NK-92 (cell line): ENCODE measurements around the gene LRGUK.
"Not testable (repeated sequence)": the region's sequence is repeated elsewhere in the genome, so short reads cannot be mapped to it uniquely, and the experiment has no call there.

Experiments used
- DNase-seq: peaks from one replicate; lab custom pipeline; 2025; ENCODE audit not compliant: unreplicated experiment; lab: John Stamatoyannopoulos, UW

Gene LRGUK

GRCh38 chr7:134245253-134245652 is 118.1 kb downstream of the LRGUK start:
- no peak for DNase-seq

GRCh38 chr7:134246347-134246746 is 119.2 kb downstream of the LRGUK start:
- DNase-seq: no peak

GRCh38 chr7:134246761-134247160 is 119.6 kb downstream of the LRGUK start:
- no peak for DNase-seq

GRCh38 chr7:134248196-134248595 is 121.1 kb downstream of the LRGUK start:
- DNase-seq: no peak

GRCh38 chr7:134254311-134254710 is 127.2 kb downstream of the LRGUK start:
- DNase-seq: no peak

GRCh38 chr7:134255814-134256213 is 128.7 kb downstream of the LRGUK start:
- DNase-seq: no peak

- no peak for DNase-seq
Measured at GRCh38 chr7:134262322-134262721, 135.2 kb downstream of the LRGUK start.

- DNase-seq: no peak
Measured at GRCh38 chr7:134276951-134277350, 149.8 kb downstream of the LRGUK start.

GRCh38 chr7:134278502-134279153 is 151.5 kb downstream of the LRGUK start:
- no peak for DNase-seq

- DNase-seq: no peak
Measured at GRCh38 chr7:134279336-134279735, 152.2 kb downstream of the LRGUK start.

- no peak for DNase-seq
Measured at GRCh38 chr7:134279898-134280297, 152.8 kb downstream of the LRGUK start.

- DNase-seq: no peak
Measured at GRCh38 chr7:134280508-134280907, 153.4 kb downstream of the LRGUK start.

GRCh38 chr7:134284011-134284410 is 156.9 kb downstream of the LRGUK start:
- DNase-seq: no peak

- no peak for DNase-seq
Measured at GRCh38 chr7:134284952-134285351, 157.8 kb downstream of the LRGUK start.

GRCh38 chr7:134287916-134288659 is 160.9 kb downstream of the LRGUK start:
- DNase-seq: no peak

- DNase-seq: no peak
Measured at GRCh38 chr7:134289423-134289822, 162.3 kb downstream of the LRGUK start.

GRCh38 chr7:134289841-134290240 is 162.7 kb downstream of the LRGUK start:
- DNase-seq: no peak

- no peak for DNase-seq
Measured at GRCh38 chr7:134290286-134290685, 163.1 kb downstream of the LRGUK start.

GRCh38 chr7:134293002-134293740 is 166.0 kb downstream of the LRGUK start:
- DNase-seq: no peak

GRCh38 chr7:134295982-134296381 is 168.8 kb downstream of the LRGUK start:
- DNase-seq: not testable (repeated sequence)

GRCh38 chr7:134297489-134297888 is 170.3 kb downstream of the LRGUK start:
- DNase-seq: no peak
